Gastrocnemius medialis (tissue), 4 donors: ENCODE data around the gene ABCB9. TPM values are rescaled to one million over a fixed set of nuclear protein-coding genes. Genes with fewer than 3 reads are reported as not detected.

ENCODE experiments used
- ATAC-seq, 2 donors: fragments of 150-250 bp; one replicate each; pipeline ENCODE4 v1.9.1; 2016
- DNase-seq, 2 donors: peaks; one replicate each; pipeline ENCODE4 v3.0.0-alpha.2; 2019
- H3K27ac ChIP-seq, 4 donors: fragments of 200-600 bp; sonication (generic); 1 replicate in 1 of 4; 2 replicates in 3 of 4; pipeline ENCODE4 v1.5.1; 2016 to 2018; ENCODE audit warnings: mild to moderate bottlenecking in 2 of 4, moderate library complexity in 1 of 4
- H3K27me3 ChIP-seq, 3 donors: fragments of 200-600 bp; sonication (generic) in 2 of 3; 1 replicate in 1 of 3; 2 replicates in 2 of 3; pipeline versions ENCODE4 v1.5.1 to v1.6.0; 2016 to 2019; ENCODE audit warnings: mild to moderate bottlenecking in 1 of 3, moderate library complexity in 1 of 3
- H3K36me3 ChIP-seq, 2 donors: fragments of 200-600 bp; sonication (generic) in 1 of 2; one replicate each; pipeline ENCODE4 v1.5.1; 2017 to 2018
- H3K4me1 ChIP-seq, 2 donors: fragments of 200-600 bp; sonication (generic) in 1 of 2; one replicate each; pipeline ENCODE4 v1.5.1; 2016 to 2017; ENCODE audit warnings: mild to moderate bottlenecking in 2 of 2
- H3K4me3 ChIP-seq, 4 donors: fragments of 200-600 bp; sonication (generic) in 3 of 4; 1 replicate in 1 of 4; 2 replicates in 3 of 4; pipeline ENCODE4 v1.5.1; 2016 to 2019; ENCODE audit warnings: mild to moderate bottlenecking in 2 of 4
- H3K9me3 ChIP-seq, 3 donors: fragments of 200-600 bp; sonication (generic) in 2 of 3; 1 replicate in 1 of 3; 2 replicates in 2 of 3; pipeline ENCODE4 v1.5.1; 2016 to 2019
- CTCF ChIP-seq, 5 experiments: fragments of 450-650 bp in 3 of 5; fragments of 200-600 bp in 2 of 5; sonication (generic) in 2 of 5; IDR thresholded peaks in 4 of 5; conservative IDR thresholded peaks in 1 of 5; 1 replicate in 4 of 5; 2 replicates in 1 of 5; pipeline ENCODE4 v1.5.1; 2016 to 2019; ENCODE audit warnings: antibody characterized with exemption in 5 of 5, mild to moderate bottlenecking in 3 of 5, moderate library complexity in 3 of 5
- POLR2A ChIP-seq, 2 donors: fragments of 450-650 bp; IDR thresholded peaks; one replicate each; pipeline ENCODE4 v1.6.1; 2017; ENCODE audit warnings: antibody characterized with exemption in 2 of 2, mild to moderate bottlenecking in 2 of 2, moderate library complexity in 2 of 2
- in situ Hi-C, 4 donors: fragments of 200-750 bp; cut with MboI; loops; one replicate each; pipeline versions ENCODE4 v1.15.0 to v1.8.0; 2017; ENCODE audit warnings: low sequenced_read_pairs in 4 of 4
- intact Hi-C: fragments of 100-400 bp; cut with DNase I; formaldehyde crosslinking; loops from one replicate; pipeline ENCODE4 v1.15.1; 2023; ENCODE audit warnings: low total_unique reads
- total RNA-seq, 4 donors: library from RNA; depleted of rRNA; stranded (reverse); fragments of >200 nt; gene quantifications; one replicate each; pipeline versions ENCODE4 v1.1.0 to v1.2.3, GENCODE V29; 2016

ABCB9 gene
- total RNA-seq, 4 donors from 2014 or later = 0.53 to 1.5 (median 0.99) TPM

GRCh38 chr12:122961531-122962329, 4.5 kb downstream of the ABCB9 start:
- intact Hi-C loops = no loop called here
- peaks cover 8% of the 10 kb centered on the region in 2 donors for H3K4me1 ChIP-seq
- DNase-seq (no peak), ATAC-seq (no peak)
- H3K27ac ChIP-seq = no peak overlapping the region
- H3K9me3 ChIP-seq = no peaks in the 10 kb centered on the region
- H3K36me3 ChIP-seq = no peaks in the 10 kb centered on the region
- in situ Hi-C loops = no loop called here
- H3K4me3 ChIP-seq = no peak overlapping the region
- no peaks in the 10 kb centered on the region for H3K27me3 ChIP-seq
- TF ChIP-seq CTCF (IDR thresholded peaks at IDR 0.05 in 4 of 5, conservative IDR thresholded peaks at IDR 0.05 in 1 of 5) (no peak), POLR2A (IDR thresholded peaks at IDR 0.05) (no peak)

GRCh38 chr12:122960193-122960569, 6.1 kb downstream of the ABCB9 start:
- Histone ChIP-seq H3K9me3 (no peaks in the 10 kb centered on the region), H3K4me3 (no peak overlapping the region), H3K36me3 (no peaks in the 10 kb centered on the region), H3K4me1 (peaks cover 0 to 3% of the 10 kb centered on the region in 2 donors), H3K27me3 (no peaks in the 10 kb centered on the region), H3K27ac (no peak overlapping the region)
- DNase-seq (no peak), ATAC-seq (no peak)
- no peak for TF ChIP-seq POLR2A (IDR thresholded peaks at IDR 0.05)
- TF ChIP-seq CTCF (IDR thresholded peaks at IDR 0.05 in 4 of 5, conservative IDR thresholded peaks at IDR 0.05 in 1 of 5) = no peak
- in situ Hi-C loops = no loop called here
- intact Hi-C loops = no loop called here

- DNase-seq = no peak
- Histone ChIP-seq H3K4me3 (no peak overlapping the region), H3K4me1 (no peaks in the 10 kb centered on the region), H3K36me3 (no peaks in the 10 kb centered on the region), H3K27me3 (no peaks in the 10 kb centered on the region), H3K27ac (no peak overlapping the region), H3K9me3 (no peaks in the 10 kb centered on the region)
- ATAC-seq = no peak
- in situ Hi-C loops = loop anchor here in 2 of 4 donors (5.0 to 10.0 kb wide), 3 partner anchors 105 to 167 kb away; no protein-coding TSS in a partner anchor
- TF ChIP-seq CTCF (IDR thresholded peaks at IDR 0.05 in 4 of 5, conservative IDR thresholded peaks at IDR 0.05 in 1 of 5) (no peak), POLR2A (IDR thresholded peaks at IDR 0.05) (no peak)
- intact Hi-C loops = no loop called here
Observed at GRCh38 chr12:122959566-122960192, 6.6 kb downstream of the ABCB9 start.

- intact Hi-C loops = no loop called here
- DNase-seq (no peak), ATAC-seq (peak; percentile 65 to 71)
- Histone ChIP-seq H3K36me3 (no peaks in the 10 kb centered on the region), H3K4me1 (no peaks in the 10 kb centered on the region), H3K9me3 (no peaks in the 10 kb centered on the region), H3K27me3 (no peaks in the 10 kb centered on the region), H3K4me3 (no peak overlapping the region), H3K27ac (peak overlapping the region; percentile 33 to 67 (median 62))
- in situ Hi-C loops = loop anchor here in 2 of 4 donors (5.0 to 10.0 kb wide), 3 partner anchors 104 to 166 kb away; no protein-coding TSS in a partner anchor
- TF ChIP-seq POLR2A (IDR thresholded peaks at IDR 0.05) (no peak), CTCF (IDR thresholded peaks at IDR 0.05 in 4 of 5, conservative IDR thresholded peaks at IDR 0.05 in 1 of 5) (no peak)
Observed at GRCh38 chr12:122958198-122958888, 7.9 kb downstream of the ABCB9 start.
